ENCODE results near the gene SORCS2.

DNA sequence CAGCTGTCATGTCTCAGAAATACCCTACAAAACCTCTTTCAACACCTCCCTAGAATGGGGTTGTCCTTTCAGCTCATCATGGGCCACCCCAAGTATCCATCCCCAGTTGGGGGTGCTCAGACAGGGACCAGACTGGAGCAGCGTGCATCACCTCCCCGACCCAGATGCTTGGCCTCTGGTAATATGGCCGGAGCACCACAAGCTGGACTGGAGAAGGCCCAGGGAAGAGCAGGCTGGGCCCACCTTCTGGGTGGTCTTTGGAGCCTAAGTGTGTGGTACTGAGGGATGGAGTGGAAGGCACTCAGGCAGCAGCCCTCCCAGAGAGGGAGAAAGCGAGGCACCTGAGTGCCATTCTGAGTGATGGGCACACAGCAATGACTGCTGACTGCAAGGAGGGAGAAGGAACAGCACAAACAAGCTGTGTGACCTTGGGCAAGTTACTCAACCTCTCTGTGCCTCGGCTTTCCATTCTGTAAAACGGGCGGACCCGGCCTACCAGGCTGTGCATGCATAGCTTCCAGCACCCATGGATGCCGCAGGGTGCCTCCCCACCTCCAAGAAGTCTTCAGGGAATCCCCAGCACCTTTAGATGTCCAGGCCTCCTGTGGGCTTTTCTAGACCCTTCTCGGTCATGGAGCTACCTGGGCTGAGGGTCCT is 519.1 kb downstream of the SORCS2 start:
- no peak for TF ChIP-seq FOXA1 (IDR thresholded peaks at IDR 0.05)
- no peak for TF ChIP-seq LEF1 (IDR thresholded peaks at IDR 0.05; ENCODE audit: borderline replicate concordance)
